ENCODE measurements around the gene NUDT4. TPM values are rescaled to one million over a fixed set of nuclear protein-coding genes. Genes with fewer than 3 reads are reported as not detected.

The NUDT4 gene
- total and polyA plus RNA-seq, 2 donors (not counting 3 experiments of a cell fraction or from before 2014, with no cell fraction given) = 76.0 to 161 TPM

- Histone ChIP-seq H3K27me3 (ENCODE audit: control insufficient read depth in 2 of 2, insufficient read depth in 2 of 2, low read length in 2 of 2) (no peaks in the 10 kb centered on the region), H3K27ac (ENCODE audit: insufficient read depth, low read depth, low read length) (no peak overlapping the region), H3K9me1 (replicated peaks; ENCODE audit: control insufficient read depth, extremely low read depth, insufficient read depth, low read length) (peaks cover 3% of the 10 kb centered on the region), H2AFZ (ENCODE audit: low read depth, low read length) (no peak overlapping the region), H4K20me1 (replicated peaks; ENCODE audit: control insufficient read depth, extremely low read depth, insufficient read depth, low read length) (no peaks in the 10 kb centered on the region), H3K36me3 (ENCODE audit: control insufficient read depth in 2 of 2, extremely low read depth in 1 of 2, insufficient read depth in 2 of 2, low read length in 2 of 2) (peaks cover 6% of the 10 kb centered on the region in 2 experiments), H3K79me2 (ENCODE audit: control insufficient read depth, insufficient read depth, low read length) (no peaks in the 10 kb centered on the region), H3K9ac (replicated peaks; ENCODE audit: extremely low read depth, insufficient read depth, low read length) (no peak overlapping the region), H3K4me3 (replicated peaks in 1 of 3; ENCODE audit: insufficient read depth in 1 of 3, low read depth in 1 of 3, low read length in 3 of 3) (no peak overlapping the region), H3K4me2 (ENCODE audit: insufficient read depth, low read length) (no peak overlapping the region), H3K4me1 (ENCODE audit: control insufficient read depth, extremely low read depth, insufficient read depth, low read length) (peaks cover 5% of the 10 kb centered on the region), H3K9me3 (replicated peaks; ENCODE audit: control insufficient read depth, insufficient read depth, low read length) (no peaks in the 10 kb centered on the region)
- ChIA-PET CTCF (interaction anchor here (0.5 to 2.6 kb wide), 5 partner anchors 16 to 1881 kb away, joined by 3 to 12 read pairs (median 10); no protein-coding TSS in a partner anchor), POLR2A (no interaction called here)
- dilution Hi-C loops (cut with MboI; ENCODE audit: extremely low pct_ligation_motif_present, low sequenced_read_pairs) (no loop called here), intact Hi-C loops (cut with micrococcal nuclease) (no loop called here)
- DNase-seq (ENCODE audit: low read depth, low spot score) (no peak), FAIRE-seq (no peak)
- no TSS peak for BruUV-seq (replicated peaks)
- TF ChIP-seq POLR2AphosphoS5 (IDR thresholded peaks at IDR 0.05; ENCODE audit: insufficient read depth, low read depth, low read length) (peak; percentile 4), JUN (IDR thresholded peaks at IDR 0.05; ENCODE audit: borderline replicate concordance, insufficient read depth, insufficient read length, low read depth) (no peak)
Measured at GRCh38 chr12:93403988-93404803, 26.5 kb downstream of the NUDT4 start.

- Histone ChIP-seq H2AFZ (ENCODE audit: low read depth, low read length) (no peak overlapping the region), H3K4me2 (ENCODE audit: insufficient read depth, low read length) (no peak overlapping the region), H3K27me3 (ENCODE audit: control insufficient read depth in 2 of 2, insufficient read depth in 2 of 2, low read length in 2 of 2) (no peaks in the 10 kb centered on the region), H3K36me3 (ENCODE audit: control insufficient read depth in 2 of 2, extremely low read depth in 1 of 2, insufficient read depth in 2 of 2, low read length in 2 of 2) (peaks cover 6% of the 10 kb centered on the region in 2 experiments), H3K9me3 (replicated peaks; ENCODE audit: control insufficient read depth, insufficient read depth, low read length) (no peaks in the 10 kb centered on the region), H3K4me3 (replicated peaks in 1 of 3; ENCODE audit: insufficient read depth in 1 of 3, low read depth in 1 of 3, low read length in 3 of 3) (no peak overlapping the region), H3K27ac (ENCODE audit: insufficient read depth, low read depth, low read length) (no peak overlapping the region), H3K79me2 (ENCODE audit: control insufficient read depth, insufficient read depth, low read length) (no peaks in the 10 kb centered on the region), H4K20me1 (replicated peaks; ENCODE audit: control insufficient read depth, extremely low read depth, insufficient read depth, low read length) (no peaks in the 10 kb centered on the region), H3K9ac (replicated peaks; ENCODE audit: extremely low read depth, insufficient read depth, low read length) (no peak overlapping the region), H3K4me1 (ENCODE audit: control insufficient read depth, extremely low read depth, insufficient read depth, low read length) (peaks cover 9% of the 10 kb centered on the region), H3K9me1 (replicated peaks; ENCODE audit: control insufficient read depth, extremely low read depth, insufficient read depth, low read length) (peaks cover 3% of the 10 kb centered on the region)
- dilution Hi-C loops (cut with MboI; ENCODE audit: extremely low pct_ligation_motif_present, low sequenced_read_pairs) (no loop called here), intact Hi-C loops (cut with micrococcal nuclease) (no loop called here)
- TF ChIP-seq, protein P1, sequence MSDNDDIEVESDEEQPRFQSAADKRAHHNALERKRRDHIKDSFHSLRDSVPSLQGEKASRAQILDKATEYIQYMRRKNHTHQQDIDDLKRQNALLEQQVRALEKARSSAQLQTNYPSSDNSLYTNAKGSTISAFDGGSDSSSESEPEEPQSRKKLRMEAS (IDR thresholded peaks at IDR 0.05; ENCODE audit: insufficient read depth, insufficient read length) = no peak
- no peak for TF ChIP-seq POLR2AphosphoS5 (IDR thresholded peaks at IDR 0.05; ENCODE audit: insufficient read depth, low read depth, low read length)
- no peak for TF ChIP-seq CTCF (IDR thresholded peaks at IDR 0.05; ENCODE audit: extremely low read depth in 1 of 2, insufficient read depth in 1 of 2, low read depth in 1 of 2, low read length in 2 of 2)
- TF ChIP-seq POLR2A (IDR thresholded peaks at IDR 0.05; ENCODE audit: low read depth, low read length) = no peak
- no peak for TF ChIP-seq JUN (IDR thresholded peaks at IDR 0.05; ENCODE audit: borderline replicate concordance, insufficient read depth, insufficient read length, low read depth)
- TF ChIP-seq FOS (IDR thresholded peaks at IDR 0.05; ENCODE audit: borderline replicate concordance, insufficient read depth, low read length) = no peak
- no peak for TF ChIP-seq GATA2 (IDR thresholded peaks at IDR 0.05; ENCODE audit: insufficient read depth, insufficient read length, low read depth, low read length)
- no peak for TF ChIP-seq MYC (IDR thresholded peaks at IDR 0.05; ENCODE audit: low read depth, low read length)
- TF ChIP-seq EZH2 (IDR thresholded peaks at IDR 0.05; ENCODE audit: borderline replicate concordance, low read depth, low read length, severe bottlenecking) = no peak
- ChIA-PET CTCF (interaction anchor here (1.4 to 2.6 kb wide), 4 partner anchors 15 to 697 kb away, joined by 6 to 12 read pairs (median 10); no protein-coding TSS in a partner anchor), POLR2A (no interaction called here)
- BruUV-seq (replicated peaks) = no TSS peak
- FAIRE-seq (no peak), DNase-seq (ENCODE audit: low read depth, low spot score) (no peak)
Measured at GRCh38 chr12:93404961-93405849, 27.5 kb downstream of the NUDT4 start.
